HT1080 (cell line): ENCODE data around the gene OPRD1. TPM values are rescaled to one million over a fixed set of nuclear protein-coding genes. Genes with fewer than 3 reads are reported as not detected.
"Not testable (repeated sequence)": the region's sequence is repeated elsewhere in the genome, so short reads cannot be mapped to it uniquely, and the experiment has no call there.

Experiments used
- DNase-seq: peaks from one replicate; pipeline ENCODE4 v3.0.0-alpha.2; 2015; ENCODE audit warnings: low read depth
- total RNA-seq: library from RNA; depleted of rRNA; stranded (reverse); fragments of >200 nt; shearing (Covaris generic); gene quantifications from 2 replicates; pipeline ENCODE4 v1.2.3, GENCODE V29; 2014

Gene OPRD1
- total RNA-seq, 1 experiment from 2014 or later: 0.05 TPM

GRCh38 chr1:28845786-28846543, 34.0 kb downstream of the OPRD1 start:
- peak; percentile 43 for DNase-seq

DNA sequence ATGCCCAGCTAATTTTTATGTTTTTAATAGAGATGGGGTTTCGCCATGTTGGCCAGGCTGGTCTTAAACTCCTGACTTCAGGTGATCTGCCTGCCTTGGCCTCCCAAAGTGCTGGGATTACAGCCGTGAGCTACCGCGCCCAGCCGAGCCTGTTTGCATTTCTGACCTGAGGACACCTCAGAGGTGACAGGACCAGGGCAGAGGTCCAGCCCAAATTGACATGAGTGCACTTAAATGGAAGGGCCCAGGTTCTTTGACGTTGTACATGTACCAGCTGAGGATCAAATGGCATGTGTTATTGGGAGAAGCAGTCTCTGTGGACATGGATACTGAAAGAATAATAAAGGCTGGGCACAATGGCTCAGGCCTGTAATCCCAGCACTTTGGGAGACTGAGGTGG, 35.2 kb downstream of the OPRD1 start:
- not testable (repeated sequence) for DNase-seq

GRCh38 chr1:28848416-28848815, 36.4 kb downstream of the OPRD1 start:
- DNase-seq: no peak

GRCh38 chr1:28853093-28853742, 41.2 kb downstream of the OPRD1 start:
- DNase-seq: no peak

- DNase-seq: not testable (repeated sequence)
Observed at GRCh38 chr1:28854406-28854805, 42.4 kb downstream of the OPRD1 start.

GRCh38 chr1:28855046-28855445, 43.1 kb downstream of the OPRD1 start:
- no peak for DNase-seq

DNA sequence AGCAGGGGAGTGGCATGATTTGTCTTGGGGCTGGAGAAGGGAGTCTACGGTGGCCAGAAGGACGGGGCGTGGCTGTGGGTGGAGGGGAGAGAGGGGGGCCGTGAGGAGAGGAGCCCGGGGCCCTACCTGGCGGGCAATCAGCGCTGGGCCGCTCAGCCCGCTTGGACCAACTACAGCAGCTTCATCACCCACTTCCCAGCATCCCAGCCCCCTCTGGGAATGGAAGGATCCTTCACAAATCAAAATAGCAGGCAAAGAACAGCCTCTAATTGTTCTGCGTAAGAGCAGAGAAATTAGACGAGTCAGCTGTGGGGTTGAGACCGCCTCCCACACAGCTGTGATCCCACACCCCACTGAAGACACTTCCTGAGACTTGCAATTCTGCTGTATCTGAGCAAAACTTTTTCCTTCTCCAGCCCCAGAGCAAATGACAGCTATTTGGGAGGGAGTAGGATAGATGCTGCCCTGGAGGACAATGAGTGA, 43.5 kb downstream of the OPRD1 start:
- no peak for DNase-seq

- DNase-seq: no peak
Observed at GRCh38 chr1:28855969-28856368, 44.0 kb downstream of the OPRD1 start.

DNA sequence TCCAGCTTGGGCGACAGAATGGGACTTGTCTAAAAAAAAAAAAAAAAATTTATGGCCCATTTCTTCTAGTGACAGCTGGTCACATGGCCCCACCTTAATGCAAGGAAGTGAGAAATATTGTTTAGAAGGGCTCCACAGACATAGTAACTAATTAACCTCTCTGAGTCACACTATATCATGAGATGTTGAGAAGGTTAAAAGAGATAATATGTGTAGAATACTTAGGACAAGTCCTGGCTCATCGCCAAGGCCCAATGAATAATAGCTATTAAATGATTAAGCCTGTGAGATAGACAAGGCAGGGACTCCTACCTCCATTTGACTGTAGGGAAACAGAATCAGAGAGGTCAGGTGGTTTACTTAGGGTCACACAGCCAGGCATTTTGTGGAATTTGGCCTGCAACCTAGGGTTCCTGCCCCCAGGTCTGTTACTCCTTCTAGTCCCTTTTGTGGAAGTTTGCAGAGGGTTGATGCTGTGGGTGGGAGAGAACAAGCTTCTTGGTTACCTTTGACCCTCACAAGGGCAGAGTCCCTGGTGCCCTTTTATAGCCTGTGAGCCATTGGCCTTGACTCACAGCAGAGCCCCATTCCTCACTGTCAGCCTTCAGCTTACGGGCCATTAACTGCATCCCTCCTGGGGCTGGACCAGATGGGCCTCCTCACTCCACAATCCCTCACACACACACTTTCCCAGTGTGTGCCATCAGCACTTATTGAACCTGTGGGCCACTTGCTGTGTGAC, 48.5 kb downstream of the OPRD1 start:
- no peak for DNase-seq

GRCh38 chr1:28862571-28863403, 50.8 kb downstream of the OPRD1 start:
- no peak for DNase-seq

- no peak for DNase-seq
Observed at GRCh38 chr1:28864695-28865094, 52.7 kb downstream of the OPRD1 start.

GRCh38 chr1:28865997-28866650, 54.2 kb downstream of the OPRD1 start:
- no peak for DNase-seq

DNA sequence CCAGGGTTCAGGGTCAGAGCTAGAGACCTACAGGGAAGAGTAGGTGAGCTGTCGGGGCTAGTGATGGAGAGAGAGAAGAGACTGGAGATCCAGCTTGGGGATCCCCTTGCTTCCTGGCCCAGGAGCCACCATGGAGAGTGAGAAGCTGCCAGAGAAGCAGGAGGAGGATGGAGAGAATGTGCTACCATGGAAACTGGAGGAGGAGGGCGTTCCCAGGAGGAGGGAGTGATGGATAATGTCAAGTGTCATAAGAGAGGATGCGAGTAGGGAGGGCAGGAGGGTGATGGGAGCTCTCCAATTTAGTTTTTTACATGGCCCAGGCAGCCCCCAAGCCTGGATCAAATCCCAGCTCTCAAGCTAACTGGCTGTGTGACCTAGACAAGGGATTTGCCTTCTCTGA, 55.9 kb downstream of the OPRD1 start:
- no peak for DNase-seq

DNA sequence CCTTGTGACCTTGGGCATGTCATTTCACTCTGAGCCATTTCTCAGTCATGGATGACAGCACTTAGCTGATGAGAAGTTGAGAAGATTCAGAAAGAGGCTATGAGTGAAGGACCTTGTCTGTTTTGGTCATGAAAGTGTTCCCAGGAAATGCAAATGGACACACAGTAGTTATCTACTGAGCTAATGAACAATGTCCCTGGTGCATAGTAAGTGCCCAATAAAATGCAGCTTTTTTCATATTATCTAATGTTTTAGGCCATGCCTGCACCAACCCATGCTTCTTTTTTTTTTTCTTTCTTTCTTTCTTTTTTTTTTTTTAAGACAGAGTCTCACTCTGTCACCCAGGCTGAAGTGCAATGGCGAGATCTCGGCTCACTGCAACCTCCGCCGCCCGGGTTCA, 58.0 kb downstream of the OPRD1 start:
- no peak for DNase-seq

DNA sequence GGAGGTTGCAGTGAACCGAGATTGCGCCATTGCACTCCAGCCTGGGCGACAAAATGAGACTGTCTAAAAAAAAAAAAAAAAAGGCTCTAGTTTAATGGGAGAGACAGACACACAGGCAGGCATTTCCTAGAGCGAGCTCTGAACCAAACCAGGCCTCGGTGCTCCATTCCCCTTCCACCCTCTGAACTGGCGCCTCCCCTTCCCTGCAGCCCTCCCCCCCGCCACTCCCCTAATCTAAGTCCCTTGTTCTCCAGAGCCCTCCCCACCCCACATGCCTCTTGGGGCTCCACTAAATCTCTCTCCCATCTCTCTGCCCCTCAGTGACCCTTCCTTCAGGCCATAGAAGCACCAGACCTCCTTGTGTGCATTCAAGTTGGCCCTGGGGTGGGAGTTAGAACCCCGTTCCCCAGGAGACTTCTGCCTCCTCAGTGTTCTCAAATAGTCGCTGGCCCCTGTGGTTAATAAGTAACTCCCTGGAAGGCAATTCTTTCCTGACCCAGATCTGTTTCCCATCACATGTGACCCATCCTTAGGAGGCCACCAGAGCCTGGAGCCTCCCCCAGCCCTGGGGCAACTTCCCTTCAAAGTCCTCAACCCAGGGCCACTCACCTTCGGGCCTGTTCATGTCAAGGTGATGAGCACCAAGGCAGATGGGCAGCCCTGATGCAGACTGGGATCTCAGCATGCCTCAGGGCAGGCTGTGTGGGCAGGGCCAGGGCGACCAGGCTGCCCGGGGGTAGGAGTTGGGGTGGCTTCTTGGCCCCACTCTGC, 59.8 kb downstream of the OPRD1 start:
- DNase-seq: no peak

DNA sequence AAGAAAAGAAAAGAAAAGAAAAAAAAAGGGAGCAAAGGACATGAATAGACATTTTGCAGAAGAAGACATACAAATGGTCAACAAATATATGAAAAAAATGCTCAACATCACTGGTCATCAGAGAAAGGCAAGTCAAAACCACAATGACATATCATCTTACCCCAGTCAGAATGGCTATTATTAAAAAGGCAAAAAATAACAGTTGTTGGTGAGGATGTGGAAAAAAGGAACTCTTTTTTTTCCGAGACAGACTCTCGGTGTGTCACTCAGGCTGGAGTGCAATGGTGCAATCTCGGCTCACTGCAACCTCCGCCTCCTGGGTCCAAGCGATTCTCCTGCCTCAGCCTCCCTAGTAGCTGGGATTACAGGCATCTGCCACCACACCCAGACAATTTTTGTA, 63.2 kb downstream of the OPRD1 start:
- peak; percentile 39 for DNase-seq

- DNase-seq: peak; percentile 78
Observed at GRCh38 chr1:28877132-28877781, 65.3 kb downstream of the OPRD1 start.

DNA sequence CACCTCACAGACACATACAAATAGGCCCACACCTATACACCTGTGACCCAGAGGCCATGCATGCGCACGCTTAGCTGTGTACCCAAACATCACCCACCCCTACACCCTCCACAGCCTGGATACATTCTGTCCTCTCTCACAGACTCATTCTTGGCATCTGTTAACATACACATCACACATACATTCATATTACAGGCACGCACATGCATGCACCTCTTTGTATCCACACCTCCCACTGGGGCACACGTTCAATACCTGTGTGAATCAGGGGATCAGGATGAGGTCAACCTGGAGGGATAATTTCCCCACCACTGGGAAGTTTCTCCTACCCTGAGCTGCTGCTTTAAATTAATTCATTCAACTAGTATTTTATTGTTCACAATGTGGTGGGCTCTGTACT, 66.8 kb downstream of the OPRD1 start:
- DNase-seq: no peak

DNA sequence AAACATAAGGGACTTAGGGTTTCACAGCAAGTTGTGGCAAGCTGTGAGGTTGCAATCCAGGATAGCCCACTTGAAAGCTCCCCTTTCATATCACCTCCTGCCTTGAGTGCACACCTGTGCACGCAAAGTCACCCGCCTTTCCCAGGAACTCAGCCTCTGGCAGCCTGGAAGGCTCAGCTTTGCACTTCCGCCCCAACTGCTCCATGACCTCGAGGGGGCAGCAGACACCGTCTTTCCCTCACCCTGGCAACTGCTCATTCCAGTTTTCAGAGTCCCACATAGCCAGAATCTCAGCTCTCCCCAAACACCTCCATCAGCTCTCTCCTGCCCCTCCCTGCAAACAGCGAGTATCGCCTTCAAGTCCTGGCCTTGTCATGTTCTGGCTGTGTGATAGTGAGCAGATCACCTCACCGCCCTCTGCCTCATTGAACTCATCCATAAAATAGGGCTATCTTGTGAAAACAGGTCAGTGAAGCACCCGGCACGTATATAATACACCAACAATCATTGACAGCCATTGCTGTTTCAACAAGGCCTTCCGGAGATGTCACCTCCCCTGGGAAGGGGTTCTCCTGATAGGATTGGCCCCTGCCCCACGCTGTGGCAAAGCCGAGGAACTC, 70.1 kb downstream of the OPRD1 start:
- DNase-seq: peak; percentile 88
